MCF 10A (cell line): ENCODE data around the gene BLCAP. TPM values are rescaled to one million over a fixed set of nuclear protein-coding genes. Genes with fewer than 3 reads are reported as not detected.

ENCODE experiments used
- BruUV-seq: library from RNA; stranded (reverse); fragments of 400-500 nt; replicated peaks from 2 replicates; lab custom pipeline; 2021; lab: Mats Ljungman, UMichigan
- CTCF ChIA-PET: fragments of 300-600 bp; sonication (Branson Sonifier 250); formaldehyde crosslinking; extraction: SDS; loops from one replicate; lab custom pipeline; 2021; ENCODE audit warnings: antibody characterized with exemption, inconsistent platforms; lab: Yijun Ruan, JAX
- POLR2A ChIA-PET: fragments of 300-600, 350-650 bp; sonication (Branson Sonifier 250); formaldehyde crosslinking; extraction: SDS; loops from one replicate; lab custom pipeline; 2020; ENCODE audit warnings: antibody characterized with exemption, inconsistent platforms; lab: Yijun Ruan, JAX
- DNase-seq: peaks from one replicate; pipeline ENCODE4 v3.0.0-alpha.2; 2018; ENCODE audit not compliant: unreplicated experiment
- H3K27ac Mint-ChIP-seq: one replicate; pipeline ENCODE4 v1.8.0; 2022; ENCODE audit warnings: mild to moderate bottlenecking, low read depth, mixed read lengths; ENCODE audit not compliant: unreplicated experiment
- H3K27me3 Mint-ChIP-seq: one replicate; pipeline ENCODE4 v1.8.0; 2022; ENCODE audit warnings: mixed read lengths; ENCODE audit not compliant: insufficient read depth, unreplicated experiment
- H3K36me3 Mint-ChIP-seq: one replicate; pipeline ENCODE4 v1.8.0; 2022; ENCODE audit warnings: mild to moderate bottlenecking, moderate library complexity, mixed read lengths; ENCODE audit not compliant: insufficient read depth, unreplicated experiment
- H3K4me1 Mint-ChIP-seq: one replicate; pipeline ENCODE4 v1.8.0; 2022; ENCODE audit warnings: mixed read lengths; ENCODE audit not compliant: insufficient read depth, unreplicated experiment
- H3K4me3 Mint-ChIP-seq: one replicate; pipeline ENCODE4 v1.8.0; 2022; ENCODE audit warnings: mild to moderate bottlenecking, moderate library complexity, mixed read lengths; ENCODE audit not compliant: unreplicated experiment
- H3K9me3 Mint-ChIP-seq: one replicate; pipeline ENCODE4 v1.8.0; 2022; ENCODE audit warnings: mixed read lengths; ENCODE audit not compliant: unreplicated experiment
- CTCF ChIP-seq: fragments of 200-600 bp; IDR thresholded peaks from one replicate; pipeline ENCODE4 v1.8.0; 2022; ENCODE audit warnings: antibody characterized with exemption, mild to moderate bottlenecking; ENCODE audit not compliant: unreplicated experiment
- intact Hi-C: fragments of 100-400 bp; cut with micrococcal nuclease; formaldehyde crosslinking; loops from 2 replicates; pipeline ENCODE4 v1.14.1; 2022
- total RNA-seq: library from RNA; stranded (reverse); gene quantifications from 2 replicates; pipeline ENCODE4 v1.2.3, GENCODE V29; 2022

The BLCAP gene
- total RNA-seq, 1 experiment from 2014 or later, result 105 TPM

GRCh38 chr20:37521061-37521771, 6.5 kb downstream of the BLCAP start, which contains the start of gene NNAT:
Gene NNAT (plus strand): TSS chr20:37521250. CDS start chr20:37521332, 82 bp downstream.
- CTCF ChIA-PET, result interaction anchor here (0.8 to 1.6 kb wide), 3 partner anchors 141 to 342 kb away, joined by 3 to 5 read pairs (median 3); partner anchors contain the start of genes MROH8 and RPN2
- Mint-ChIP-seq H3K4me1 (peaks cover 52% of the 10 kb centered on the region), H3K36me3 (peaks cover 78% of the 10 kb centered on the region), H3K9me3 (no peaks in the 10 kb centered on the region), H3K27me3 (no peaks in the 10 kb centered on the region), H3K4me3 (no peak within 1 kb of the TSS), H3K27ac (no peak within 1 kb of the TSS)
- BruUV-seq, result no TSS peak
- no peak for TF ChIP-seq CTCF
- POLR2A ChIA-PET, result interaction anchor here (0.7 kb wide), 1 partner anchor 266 kb away, joined by 3 read pairs; no protein-coding TSS in a partner anchor
- no peak for DNase-seq
- intact Hi-C loops, result no loop called here

- BruUV-seq, result no TSS peak
- Mint-ChIP-seq H3K27me3 (no peaks in the 10 kb centered on the region), H3K4me1 (peaks cover 46% of the 10 kb centered on the region), H3K4me3 (no peak overlapping the region), H3K27ac (no peak overlapping the region), H3K9me3 (no peaks in the 10 kb centered on the region), H3K36me3 (peaks cover 84% of the 10 kb centered on the region)
- DNase-seq, result no peak
- intact Hi-C loops, result no loop called here
- TF ChIP-seq CTCF, result no peak
- ChIA-PET CTCF (interaction anchor here (0.7 to 1.0 kb wide), 3 partner anchors 14 to 324 kb away, joined by 3 to 4 read pairs (median 3); no protein-coding TSS in a partner anchor), POLR2A (interaction anchor here (0.9 kb wide), 1 partner anchor 13 kb away, joined by 3 read pairs; no protein-coding TSS in a partner anchor)
Observed at GRCh38 chr20:37520419-37520955, 7.2 kb downstream of the BLCAP start.

- Mint-ChIP-seq H3K27me3 (no peaks in the 10 kb centered on the region), H3K36me3 (peaks cover 84% of the 10 kb centered on the region), H3K4me1 (peaks cover 38% of the 10 kb centered on the region), H3K4me3 (no peak overlapping the region), H3K9me3 (no peaks in the 10 kb centered on the region), H3K27ac (no peak overlapping the region)
- POLR2A ChIA-PET, result interaction anchor here (0.6 to 0.9 kb wide), 3 partner anchors 13 to 243 kb away, joined by 3 to 4 read pairs (median 3); no protein-coding TSS in a partner anchor
- CTCF ChIA-PET, result interaction anchor here (0.7 to 1.0 kb wide), 3 partner anchors 15 to 323 kb away, joined by 3 to 4 read pairs (median 3); no protein-coding TSS in a partner anchor
- intact Hi-C loops, result no loop called here
- no peak for TF ChIP-seq CTCF
- DNase-seq, result no peak
- BruUV-seq, result no TSS peak
Observed at GRCh38 chr20:37519508-37520418, 7.9 kb downstream of the BLCAP start.
